ENCODE measurements around the gene MAML3.

MAML3 gene

DNA sequence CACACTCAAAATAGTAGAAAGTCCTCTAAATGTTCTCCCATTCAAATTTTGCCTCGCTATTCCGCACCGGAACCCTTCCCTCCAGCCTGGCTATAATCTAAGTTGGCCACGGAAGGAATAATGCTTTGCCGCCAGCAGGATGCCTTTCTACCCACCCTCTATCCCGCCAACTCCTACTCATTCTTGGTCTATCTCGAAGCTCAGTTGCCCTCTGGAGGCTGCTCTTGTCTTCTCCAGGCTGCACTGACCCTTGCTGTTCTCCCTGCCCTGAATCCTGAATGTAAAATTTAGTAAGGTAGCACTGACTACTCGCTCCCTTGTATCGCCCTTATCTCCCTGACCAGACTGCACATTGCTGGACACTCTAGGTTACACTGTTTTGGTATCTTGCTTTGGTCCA lies 275.9 kb downstream of the MAML3 start:
- DNase-seq = no peak

DNA sequence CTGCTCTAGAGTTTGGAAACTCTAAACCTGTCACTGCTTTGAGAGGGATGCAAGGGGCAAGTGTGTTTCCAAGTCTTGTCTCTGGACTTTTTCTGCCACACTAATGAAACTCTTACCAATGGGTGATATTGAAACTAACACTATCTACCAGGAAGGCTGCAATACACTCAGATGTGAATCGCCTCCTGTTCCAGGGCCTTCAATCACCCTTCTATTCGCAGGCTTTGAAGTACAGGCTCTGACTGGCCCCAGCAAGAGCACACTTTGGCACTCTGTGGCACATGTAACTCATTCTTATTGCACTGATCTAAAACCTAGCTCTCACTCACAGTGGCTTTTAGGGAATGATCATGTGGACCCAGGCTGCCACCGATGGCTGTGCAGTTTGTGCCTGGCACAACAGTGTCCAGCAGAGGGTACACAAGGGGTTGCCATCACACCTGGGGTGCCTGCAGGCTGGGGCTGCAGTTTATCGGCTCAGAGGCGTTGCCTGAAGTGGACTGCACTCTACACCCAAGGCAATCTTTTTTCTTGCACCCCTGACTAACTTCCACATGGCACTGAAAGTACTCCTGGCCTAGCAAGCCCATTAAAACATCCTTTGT lies 277.5 kb downstream of the MAML3 start:
- DNase-seq = peak in 1 of 58 donors; percentile 23

DNA sequence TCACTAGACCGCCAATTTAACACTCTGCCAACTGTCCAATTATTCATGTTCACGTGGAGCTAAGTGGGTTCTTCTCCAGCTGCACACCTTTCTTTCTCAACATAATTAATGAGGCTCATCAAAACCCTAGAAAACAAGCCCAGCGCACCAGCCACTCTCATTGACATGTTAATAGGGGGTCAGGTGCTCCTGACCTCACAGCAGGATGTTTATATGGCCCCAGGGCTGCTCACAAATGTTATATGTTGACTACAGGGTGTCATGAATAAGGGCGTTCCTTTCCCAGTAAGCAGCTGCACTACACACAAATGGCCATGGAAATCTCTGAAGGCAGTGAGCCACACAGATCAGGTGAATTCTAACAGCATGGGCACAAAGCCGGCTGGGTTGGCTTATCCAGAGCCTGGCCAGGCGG lies 278.6 kb downstream of the MAML3 start:
- no peak for DNase-seq

DNA sequence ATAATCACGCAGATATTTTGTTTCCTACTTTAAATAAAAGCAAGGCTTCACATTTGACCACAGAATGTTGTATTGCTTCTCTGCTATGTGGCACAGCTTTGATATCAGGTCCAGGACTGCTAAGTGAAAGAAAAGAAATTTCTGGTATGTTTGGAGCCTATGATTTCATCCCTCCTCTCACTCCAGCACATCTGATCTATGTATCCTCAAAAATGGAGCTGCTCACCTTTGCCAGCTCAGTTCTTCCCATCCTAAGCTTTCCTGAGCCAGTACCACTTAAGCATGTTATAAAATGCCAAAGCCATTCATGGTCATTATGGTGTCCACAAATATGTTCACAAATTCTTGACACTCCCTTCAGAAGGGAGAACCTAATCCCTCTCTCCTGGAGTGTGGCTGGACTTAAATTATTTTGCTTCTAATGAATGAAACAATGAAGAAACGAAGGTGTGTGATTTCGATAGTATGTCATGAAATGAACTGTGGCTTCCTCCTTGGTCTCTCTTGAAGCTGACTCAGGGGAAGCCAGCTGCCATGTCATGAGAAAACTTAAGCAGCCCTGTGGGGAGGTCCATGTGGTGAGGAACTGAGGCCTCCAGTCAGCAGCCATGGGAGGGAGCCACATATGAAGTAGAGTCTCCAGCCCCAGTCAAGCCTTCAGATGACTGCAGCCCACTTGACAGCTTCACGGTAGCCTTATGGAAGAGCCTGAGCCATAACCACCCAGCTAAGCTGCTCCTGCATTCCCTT lies 280.7 kb downstream of the MAML3 start:
- no peak for DNase-seq

DNA sequence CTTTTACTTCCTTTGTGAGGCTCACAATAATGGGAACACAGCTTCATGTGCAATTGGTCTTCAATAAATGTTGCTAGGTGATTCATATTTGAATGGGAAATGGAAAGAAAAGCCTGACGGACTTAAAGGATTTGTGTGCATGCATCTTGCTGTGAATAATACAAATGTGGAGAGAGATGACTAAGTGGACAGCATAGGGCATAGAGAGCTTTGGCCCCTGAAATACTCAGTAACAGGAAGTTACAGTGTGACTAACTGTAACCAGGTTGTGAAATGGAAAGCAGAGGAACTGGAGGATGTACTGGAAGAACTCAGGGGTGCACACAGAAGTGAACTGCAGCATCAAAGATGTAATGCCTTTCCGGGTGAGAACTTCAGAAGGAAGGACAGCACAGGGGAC lies 281.7 kb downstream of the MAML3 start:
- no peak for DNase-seq

DNA sequence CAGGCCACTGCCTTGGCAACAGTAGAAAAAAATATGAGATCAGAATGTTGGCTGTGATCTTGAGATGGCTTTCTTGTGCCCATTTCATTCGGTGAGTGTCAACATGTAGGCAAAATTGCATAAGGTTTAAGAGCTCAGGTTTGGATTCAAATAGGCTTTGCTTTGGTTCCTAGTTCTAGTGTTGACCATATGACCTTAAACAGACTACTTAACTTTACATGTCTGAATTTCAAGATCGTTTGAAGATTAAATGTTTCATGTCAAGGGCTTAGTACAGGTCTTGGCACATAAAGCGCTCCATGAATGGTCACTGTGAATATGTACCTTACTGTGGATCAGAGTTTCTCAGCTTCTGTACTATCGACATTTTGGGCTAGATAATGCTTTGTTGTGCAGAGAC lies 284.2 kb downstream of the MAML3 start:
- DNase-seq = no peak

DNA sequence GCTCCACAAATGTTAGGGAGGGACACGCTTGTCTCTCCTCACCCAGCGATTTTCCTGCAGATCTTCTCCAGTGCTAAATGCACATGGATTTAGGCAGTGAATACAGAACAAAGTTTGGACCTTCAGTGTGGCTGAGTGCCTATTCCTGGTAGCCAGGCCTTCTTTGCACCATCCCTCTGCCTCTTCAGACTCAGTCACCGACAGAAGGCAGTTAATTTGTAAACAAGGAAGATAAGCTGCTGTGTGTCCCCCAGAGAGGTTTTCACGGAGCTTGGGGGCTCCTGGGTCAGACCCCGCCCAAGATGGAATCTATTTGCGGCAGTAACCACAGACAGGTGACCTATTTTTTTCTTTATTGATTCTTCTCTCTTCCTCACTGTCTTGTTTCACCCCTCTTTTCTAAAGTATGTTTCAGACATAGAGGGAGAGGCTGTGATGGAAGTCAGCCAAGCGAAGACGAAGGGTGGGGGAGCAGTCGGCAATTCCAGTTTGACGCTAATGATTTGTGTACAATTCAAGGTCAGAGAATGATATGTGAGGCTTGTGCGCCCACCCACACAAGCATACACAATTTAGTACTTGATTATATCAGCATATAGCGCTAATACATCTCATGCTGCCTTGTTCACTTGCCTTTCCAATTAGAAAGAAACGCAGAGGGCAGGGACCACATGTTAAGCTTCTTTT lies 287.6 kb downstream of the MAML3 start:
- no peak for DNase-seq

DNA sequence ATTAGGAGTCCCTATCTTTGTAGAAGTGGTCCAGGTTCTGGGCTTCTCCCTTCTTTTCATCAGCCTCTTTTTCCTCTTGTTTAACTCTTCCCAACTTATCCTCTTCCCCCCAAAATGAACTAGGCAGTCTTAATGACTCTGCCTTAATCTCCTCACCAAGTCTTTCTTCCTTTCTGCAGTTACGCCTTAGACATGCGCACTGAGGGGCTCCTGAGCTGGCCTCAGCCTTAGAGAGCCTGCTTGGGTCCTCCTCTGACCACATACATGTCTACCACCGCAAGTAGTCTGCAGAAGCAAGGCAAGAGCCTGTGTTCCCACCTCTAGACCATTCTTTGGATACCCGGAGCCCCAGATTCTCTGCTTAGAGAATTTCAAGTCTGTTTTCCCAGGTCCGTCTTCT lies 288.4 kb downstream of the MAML3 start:
- DNase-seq = no peak

DNA sequence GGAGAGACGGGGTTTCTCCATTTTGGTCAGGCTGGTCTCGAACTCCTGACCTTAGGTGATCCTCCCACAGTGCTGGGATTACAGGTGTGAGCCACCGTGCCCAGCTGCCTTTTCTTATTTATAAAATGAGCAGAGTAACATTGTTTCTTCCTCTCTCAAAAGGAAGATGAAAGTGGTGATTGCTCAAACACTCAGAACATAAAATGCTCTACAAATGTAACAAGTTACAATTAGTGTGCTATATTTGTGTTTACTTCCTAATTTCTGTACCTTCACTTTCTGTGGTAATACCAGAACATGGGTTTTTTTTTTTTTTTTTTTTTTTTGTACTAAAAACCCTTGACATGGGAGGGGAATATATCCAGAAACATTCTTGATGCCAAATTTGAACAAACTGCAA lies 290.5 kb downstream of the MAML3 start:
- no peak for DNase-seq

DNA sequence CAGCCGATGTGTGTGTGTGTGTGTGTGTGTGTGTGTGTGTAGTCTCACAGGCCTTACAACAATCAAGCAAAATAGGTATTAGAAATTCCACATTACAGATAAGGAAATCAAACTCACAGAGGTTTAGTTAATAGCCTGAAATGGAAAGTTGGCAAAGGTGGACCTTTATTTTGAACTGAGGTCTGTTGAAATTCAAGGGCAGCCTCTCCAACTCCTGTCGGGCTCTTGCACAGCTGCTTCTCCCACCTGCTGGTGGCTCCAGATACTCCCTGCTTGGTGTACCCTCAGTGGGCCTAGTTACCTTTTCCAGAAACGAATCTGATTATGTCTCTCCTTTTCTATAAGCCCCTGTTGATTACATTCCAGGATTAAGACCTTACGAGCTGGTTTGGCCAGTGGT lies 292.5 kb downstream of the MAML3 start:
- no peak for DNase-seq

DNA sequence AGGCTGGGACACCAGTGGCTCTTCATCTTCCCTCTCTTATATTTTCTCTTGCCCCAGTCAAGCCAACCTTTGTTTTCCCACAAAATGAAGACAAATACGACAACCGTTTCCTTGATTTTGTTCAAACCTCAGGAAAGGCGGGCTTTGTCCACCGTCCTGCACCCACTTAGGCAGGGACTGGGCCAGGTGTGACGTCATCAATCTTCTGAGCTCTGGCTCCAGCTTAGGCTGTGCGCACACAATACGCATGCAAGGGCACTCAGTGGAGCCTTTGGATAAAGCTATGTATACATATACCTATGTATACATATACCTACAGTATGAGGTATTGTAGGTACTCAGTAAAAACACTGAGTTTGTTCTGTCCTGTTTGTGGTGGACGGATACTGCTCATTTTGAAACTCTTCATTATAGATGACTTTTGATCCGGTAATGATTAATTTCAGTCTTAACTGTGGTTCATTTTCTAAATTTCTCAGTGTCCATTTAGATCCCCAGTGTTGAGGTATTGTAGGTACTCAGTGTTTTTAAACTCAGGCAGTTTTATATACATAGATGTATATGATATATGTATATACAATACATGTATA lies 293.5 kb downstream of the MAML3 start:
- no peak for DNase-seq

DNA sequence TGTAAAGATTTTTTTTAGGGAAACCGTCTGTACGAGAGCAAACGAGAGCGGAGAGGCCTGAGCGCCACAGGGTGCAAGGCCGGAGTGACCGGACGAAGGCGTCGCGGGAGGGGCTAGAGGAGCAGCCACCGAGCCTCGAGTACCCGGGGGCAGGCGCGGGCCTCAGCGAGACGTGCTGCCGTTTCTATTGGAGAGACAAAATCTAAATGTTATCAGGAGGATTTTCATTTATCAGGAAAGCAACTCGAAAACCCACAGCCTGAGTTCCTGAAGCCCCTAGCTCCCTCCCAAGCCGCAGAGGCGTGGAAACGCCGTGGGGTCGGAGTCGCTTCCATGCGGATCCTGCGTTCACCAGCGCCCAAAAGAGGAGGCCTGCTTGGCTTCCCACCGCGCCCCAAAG lies 294.1 kb downstream of the MAML3 start:
- DNase-seq = no peak

DNA sequence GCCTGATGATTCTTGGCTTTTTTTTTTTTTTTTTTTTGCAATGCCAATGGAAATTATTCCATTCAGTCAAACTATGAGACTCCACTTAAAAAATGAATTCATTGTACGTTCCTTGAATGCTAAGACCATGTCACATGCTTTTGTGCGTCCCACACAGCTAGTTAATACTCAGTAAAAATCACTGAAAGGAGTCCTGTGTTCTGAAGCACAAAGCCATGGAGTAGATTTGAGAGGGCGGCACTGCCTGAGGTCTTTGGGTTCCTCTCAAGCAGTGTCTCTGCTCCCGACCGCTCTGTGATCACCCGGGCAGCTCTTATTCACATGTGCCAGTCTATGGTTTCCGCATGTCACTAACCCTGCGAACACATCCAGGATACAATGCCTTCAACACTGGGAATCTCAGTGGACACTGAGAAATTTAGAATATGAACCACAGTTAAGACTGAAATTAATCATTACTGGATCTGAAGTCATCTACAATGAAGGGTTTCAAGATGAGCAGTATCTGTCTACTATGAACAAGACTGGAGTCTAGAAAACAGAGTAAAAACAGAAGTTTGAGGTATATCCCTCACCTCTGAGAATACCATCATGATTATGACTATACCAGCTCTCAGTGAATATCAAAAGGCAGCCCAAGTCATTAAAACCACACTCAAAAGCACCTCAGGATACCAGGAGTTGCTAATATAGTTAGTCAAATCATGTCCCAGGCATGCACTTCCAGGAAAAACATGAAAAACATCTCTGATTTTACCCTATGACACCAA lies 295.4 kb downstream of the MAML3 start:
- peak in 1 of 58 donors; percentile 6 for DNase-seq

DNA sequence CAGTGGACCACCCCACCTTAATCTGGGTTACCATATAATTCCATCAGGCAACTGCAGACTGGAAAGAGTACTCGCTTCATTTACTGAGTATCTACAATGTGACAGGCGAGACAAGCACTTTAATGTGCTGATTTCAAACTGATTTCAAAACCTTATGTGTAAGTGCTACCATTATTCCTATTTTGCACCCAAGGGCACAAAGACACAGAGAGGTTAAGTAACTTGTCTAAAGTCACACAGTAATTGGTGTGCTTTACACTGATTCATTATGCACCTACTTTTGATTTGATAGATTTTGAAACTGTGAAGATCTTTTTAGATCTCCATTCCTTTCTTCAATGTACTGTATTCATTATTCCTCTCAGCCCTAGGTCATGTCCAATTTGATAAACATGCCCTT lies 296.0 kb downstream of the MAML3 start:
- DNase-seq = no peak

DNA sequence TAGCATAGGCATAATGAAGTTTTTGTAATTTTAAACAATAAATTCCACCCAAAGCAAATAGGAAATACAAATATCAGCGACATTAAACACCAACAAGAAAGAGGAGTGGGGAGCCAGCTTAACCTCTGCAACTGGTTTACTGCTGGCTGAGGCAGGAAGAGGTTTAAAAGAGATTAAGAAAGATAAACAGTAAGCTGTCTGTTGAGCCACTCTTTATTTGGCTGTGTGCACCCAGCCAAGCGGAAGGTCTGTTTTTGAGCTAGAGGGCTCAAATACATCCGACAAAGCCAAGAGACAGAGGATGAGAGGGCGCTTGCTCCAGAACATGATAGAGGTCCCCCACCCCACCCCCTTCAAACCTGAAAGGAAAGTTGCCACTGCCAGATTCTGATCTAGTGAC lies 297.0 kb downstream of the MAML3 start:
- DNase-seq = no peak

DNA sequence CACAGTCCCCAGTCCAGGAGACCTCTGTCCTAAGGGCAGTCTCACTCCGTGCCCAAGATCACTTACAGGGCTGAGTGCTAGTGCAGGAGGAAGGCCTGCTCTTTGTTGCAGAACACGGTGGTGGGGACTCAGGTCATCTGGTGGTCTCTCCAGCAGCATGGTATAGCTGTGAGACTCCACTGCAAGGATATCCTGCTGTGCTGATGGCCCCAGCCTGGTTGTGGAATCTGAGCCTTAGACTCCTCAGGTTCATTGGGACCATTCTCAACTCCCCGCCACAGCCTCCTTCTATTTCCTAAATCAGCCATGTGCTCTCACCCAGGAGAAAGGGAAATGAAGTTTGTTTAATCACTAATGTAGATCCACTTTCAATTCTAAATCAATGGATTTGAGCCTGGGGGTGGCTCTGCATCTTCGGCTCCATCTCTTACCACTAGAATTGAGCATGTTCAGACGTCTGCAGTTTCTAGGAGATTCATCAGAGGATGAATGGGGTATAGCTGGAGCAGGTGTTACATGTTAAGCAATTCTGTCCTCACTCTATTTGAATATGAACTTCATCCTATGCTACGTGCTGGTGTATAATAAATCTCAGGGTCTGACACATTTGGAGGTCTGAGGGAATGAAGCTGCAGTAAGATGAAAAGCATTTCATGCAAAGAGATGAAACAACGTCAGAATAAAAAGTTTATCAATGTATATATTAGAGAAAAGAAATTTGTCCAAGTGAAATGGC lies 299.1 kb downstream of the MAML3 start:
- DNase-seq = no peak

DNA sequence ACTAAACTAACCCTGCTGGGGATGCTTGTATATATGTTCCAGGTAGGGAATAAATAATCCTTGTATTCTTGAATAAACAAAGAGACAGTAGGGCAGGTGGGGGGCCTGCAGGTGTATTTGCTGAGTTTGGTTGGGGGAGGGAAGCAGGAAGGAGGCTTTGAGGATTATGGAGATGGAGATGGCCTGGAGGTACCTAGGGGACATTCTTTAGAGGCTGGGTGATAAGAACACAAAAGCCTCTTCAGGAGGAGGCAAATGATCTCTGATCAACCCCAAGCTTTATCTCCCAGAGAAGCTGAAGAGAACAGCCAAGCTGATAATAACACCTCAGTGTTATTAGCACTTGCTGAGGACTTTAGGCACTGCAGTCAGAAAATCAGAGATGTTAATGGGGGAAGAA lies 300.7 kb downstream of the MAML3 start:
- DNase-seq = no peak

DNA sequence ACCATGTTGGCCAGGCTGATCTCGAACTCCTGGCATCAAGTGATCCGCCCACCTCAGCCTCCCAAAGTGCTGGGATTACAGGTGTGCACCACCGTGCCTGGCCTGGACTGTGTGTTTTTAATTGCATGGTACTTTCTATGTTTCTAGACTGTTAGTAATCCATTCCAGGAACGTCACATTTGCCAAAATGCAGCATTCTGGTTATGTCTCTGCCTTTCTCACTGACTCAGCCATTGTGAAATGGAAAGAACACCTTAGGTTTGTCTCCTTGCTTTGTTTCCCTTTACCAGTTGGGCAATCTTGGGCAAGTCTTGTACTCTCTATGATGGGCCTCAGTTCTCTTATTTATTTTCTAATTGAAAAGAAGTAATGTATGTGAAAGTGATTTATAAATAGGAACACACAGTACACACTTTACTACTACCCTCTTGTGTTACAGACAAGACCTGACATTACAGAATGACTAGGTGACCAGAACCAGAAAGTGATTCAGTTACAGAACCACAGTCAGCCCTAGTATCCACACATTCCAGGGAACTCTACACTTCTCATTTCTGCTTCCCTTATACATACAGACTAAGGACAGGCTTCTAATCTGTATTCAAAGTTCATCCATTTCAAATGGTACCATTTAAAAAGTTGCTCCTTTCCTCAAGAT lies 301.2 kb downstream of the MAML3 start:
- no peak for DNase-seq

DNA sequence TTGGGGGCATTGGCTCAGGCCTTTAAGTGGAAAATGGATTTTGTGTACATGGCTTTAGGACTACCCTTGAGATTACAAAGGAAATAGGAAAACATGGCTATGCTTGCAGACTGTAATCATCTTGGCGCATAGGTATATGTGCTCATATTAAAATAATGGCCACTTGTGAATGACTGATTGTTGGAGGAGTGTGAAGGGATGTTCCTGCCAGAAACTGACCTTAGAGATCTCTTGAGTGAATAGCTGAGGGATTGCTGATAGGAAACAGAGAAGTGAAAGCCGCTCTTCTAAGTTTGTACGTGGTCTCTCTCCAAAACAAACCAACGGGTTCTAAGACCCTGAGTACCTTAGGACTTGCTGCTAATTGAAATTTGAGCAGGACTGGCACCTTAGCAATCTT lies 302.3 kb downstream of the MAML3 start:
- no peak for DNase-seq

DNA sequence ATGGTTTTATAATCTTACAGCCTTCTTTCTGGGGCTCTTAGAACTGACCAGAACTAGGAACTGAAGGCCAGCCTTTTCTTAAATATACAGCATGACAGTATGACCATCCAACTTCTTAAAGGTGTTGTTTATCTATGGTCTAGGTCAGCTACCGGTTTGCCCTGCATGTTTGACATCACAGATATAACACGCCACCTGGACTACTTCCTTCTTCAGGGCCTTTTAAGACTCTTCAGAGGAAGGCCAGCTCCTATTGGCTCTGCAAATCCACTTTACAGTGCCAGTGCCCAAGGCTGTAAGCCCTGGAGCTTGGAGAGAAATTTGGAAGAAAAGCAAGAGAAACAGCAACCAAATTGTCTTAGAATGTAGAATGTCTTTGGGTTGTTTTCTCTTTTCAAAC lies 302.9 kb downstream of the MAML3 start:
- no peak for DNase-seq
